AG04450 (cell line): Measurements from ENCODE around the gene SRGAP2. TPM values are rescaled to one million over a fixed set of nuclear protein-coding genes. Genes with fewer than 3 reads are reported as not detected.
"Not testable (repeated sequence)": the region's sequence is repeated elsewhere in the genome, so short reads cannot be mapped to it uniquely, and the experiment has no call there.

ENCODE experiments used
- CTCF ChIA-PET: fragments of 300-600, 350-600 bp; formaldehyde crosslinking; extraction: SDS; loops from one replicate; lab custom pipeline; 2022; ENCODE audit warnings: antibody characterized with exemption, inconsistent platforms; lab: Charles Lee
- POLR2A ChIA-PET: fragments of 350-600 bp; formaldehyde crosslinking; extraction: SDS; loops from one replicate; lab custom pipeline; 2021; ENCODE audit warnings: antibody characterized with exemption, inconsistent platforms; lab: Yijun Ruan, JAX
- DNase-seq: peaks from one replicate; pipeline ENCODE4 v3.0.0-alpha.2; 2011; ENCODE audit warnings: low read depth, low spot score
- H3K27ac ChIP-seq: one replicate; pipeline ENCODE4 v1.5.1; 2012; ENCODE audit warnings: low read depth, low read length, control low read depth
- H3K27me3 ChIP-seq: one replicate; pipeline ENCODE4 v1.6.0; 2012; ENCODE audit warnings: low read length; ENCODE audit not compliant: control insufficient read depth, insufficient read depth
- H3K4me3 ChIP-seq: 2 replicates; pipeline ENCODE4 v1.5.1; 2011; ENCODE audit warnings: mild to moderate bottlenecking, low read depth, low read length, control low read depth
- H3K9me3 ChIP-seq: 2 replicates; pipeline ENCODE4 v1.5.1; 2012; ENCODE audit warnings: low read length; ENCODE audit not compliant: control insufficient read depth, insufficient read depth
- CTCF ChIP-seq: IDR thresholded peaks from 2 replicates; pipeline ENCODE4 v1.5.1; 2011; ENCODE audit warnings: low read depth, low read length, control low read depth, inconsistent platforms
- polyA minus RNA-seq: library from RNA; depleted of rRNA, polyadenylated mRNA; stranded (reverse); fragments of >200 nt; gene quantifications from 2 replicates; pipeline ENCODE4 v1.2.3, GENCODE V29; 2011; rRNA and poly(A)+ RNA removed
- polyA plus RNA-seq: library from polyadenylated mRNA; depleted of rRNA; stranded (reverse); fragments of >200 nt; gene quantifications from 2 replicates; pipeline ENCODE4 v1.2.3, GENCODE V29; 2011; rRNA removed

Gene SRGAP2
- polyA plus RNA-seq: 12.4 and 20.3 TPM in 2 replicates
- polyA minus RNA-seq: 39.3 and 47.4 TPM in 2 replicates

DNA sequence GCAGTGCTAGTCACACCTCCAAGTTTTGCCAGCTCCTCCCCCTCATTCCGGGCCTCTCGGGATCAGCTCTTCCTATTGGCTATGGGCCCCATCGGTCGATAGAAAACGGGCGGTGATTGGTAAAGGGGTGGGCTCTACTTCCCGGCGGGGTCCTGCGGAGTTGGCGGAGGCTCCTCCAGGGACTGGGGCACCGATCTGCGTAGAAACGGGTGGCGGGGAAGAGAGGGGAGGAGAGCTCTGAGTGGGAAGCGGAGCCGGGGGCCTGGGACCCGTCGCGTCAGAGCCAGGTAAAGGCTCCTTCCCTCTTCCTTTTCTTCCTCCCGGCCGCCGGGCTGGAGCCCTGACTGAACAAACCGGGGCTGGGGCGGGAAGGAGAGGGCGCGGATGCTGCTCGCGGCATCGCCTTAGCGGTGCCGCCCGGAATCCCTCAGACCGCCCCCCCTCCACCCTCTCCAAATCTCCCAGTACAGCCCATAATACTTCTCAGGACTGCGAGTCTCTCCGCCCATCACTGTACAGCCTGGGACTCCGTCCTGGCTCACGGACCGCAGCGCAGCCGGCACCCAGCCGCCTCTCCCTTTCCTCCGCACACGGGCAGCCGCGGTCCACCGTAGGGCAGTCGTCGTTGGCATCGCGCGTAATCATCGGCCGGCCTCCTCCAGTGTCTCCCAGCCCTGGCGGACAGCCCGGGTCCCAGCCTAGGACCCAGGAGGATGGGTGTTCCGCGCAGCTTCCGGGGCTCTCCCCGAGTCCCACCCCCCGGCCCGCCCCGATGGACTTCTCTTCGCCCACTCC is at the start of gene SRGAP2:
TSS of gene SRGAP2 (plus strand) at position 178 of the 795 bp plus-strand sequence. CDS start 2,430 bp downstream, outside the sequence.
- H3K4me3 ChIP-seq: peak within 1 kb of the TSS; percentile 59
- DNase-seq: peak; percentile 16
- CTCF ChIA-PET, H3K27me3 ChIP-seq, H3K9me3 ChIP-seq, POLR2A ChIA-PET: not testable (repeated sequence)
- H3K27ac ChIP-seq: peak within 1 kb of the TSS; percentile 65

GRCh38 chr1:206167350-206168029 is 35.9 kb upstream of the SRGAP2 start:
- CTCF ChIA-PET, DNase-seq, H3K4me3 ChIP-seq, H3K27me3 ChIP-seq, H3K9me3 ChIP-seq, H3K27ac ChIP-seq, POLR2A ChIA-PET: not testable (repeated sequence)

DNA sequence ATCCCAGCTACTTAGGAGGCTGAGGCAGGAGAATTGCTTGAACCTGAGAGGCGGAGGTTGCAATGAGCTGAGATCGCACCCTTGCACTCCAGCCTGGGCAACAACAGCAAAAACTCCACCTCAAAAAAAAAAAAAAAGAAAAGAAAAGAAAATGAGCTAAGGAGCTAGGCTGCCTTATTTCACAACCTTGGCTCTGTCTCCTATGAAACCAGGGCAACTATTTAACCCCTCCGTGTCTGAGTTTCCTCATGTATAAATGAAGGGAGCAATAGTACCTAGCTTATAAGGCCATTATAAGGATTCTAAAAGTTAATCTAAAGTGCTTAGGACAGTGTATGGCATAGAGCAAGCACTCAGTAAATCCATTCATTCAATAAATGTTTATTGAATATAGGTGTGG is 33.5 kb upstream of the SRGAP2 start:
- POLR2A ChIA-PET, DNase-seq, H3K4me3 ChIP-seq, CTCF ChIA-PET, H3K9me3 ChIP-seq, H3K27ac ChIP-seq, H3K27me3 ChIP-seq: not testable (repeated sequence)

GRCh38 chr1:206173110-206173719 is 30.1 kb upstream of the SRGAP2 start:
- H3K9me3 ChIP-seq, CTCF ChIA-PET, H3K27ac ChIP-seq, H3K27me3 ChIP-seq, DNase-seq, H3K4me3 ChIP-seq, POLR2A ChIA-PET: not testable (repeated sequence)

GRCh38 chr1:206174182-206174868 is 29.0 kb upstream of the SRGAP2 start:
- H3K9me3 ChIP-seq, DNase-seq, H3K27me3 ChIP-seq, CTCF ChIA-PET, H3K27ac ChIP-seq, POLR2A ChIA-PET, H3K4me3 ChIP-seq: not testable (repeated sequence)
- TF ChIP-seq CTCF: peak; percentile 31; the same call in 1 of the 2 replicates

GRCh38 chr1:206175459-206176113 is 27.8 kb upstream of the SRGAP2 start:
- H3K27me3 ChIP-seq, POLR2A ChIA-PET, DNase-seq, CTCF ChIA-PET, H3K4me3 ChIP-seq, H3K9me3 ChIP-seq, H3K27ac ChIP-seq: not testable (repeated sequence)

- POLR2A ChIA-PET, CTCF ChIA-PET, H3K9me3 ChIP-seq, H3K4me3 ChIP-seq, H3K27ac ChIP-seq, DNase-seq, H3K27me3 ChIP-seq: not testable (repeated sequence)
These were observed 27.2 kb upstream of the SRGAP2 start for GRCh38 chr1:206176114-206176502.

DNA sequence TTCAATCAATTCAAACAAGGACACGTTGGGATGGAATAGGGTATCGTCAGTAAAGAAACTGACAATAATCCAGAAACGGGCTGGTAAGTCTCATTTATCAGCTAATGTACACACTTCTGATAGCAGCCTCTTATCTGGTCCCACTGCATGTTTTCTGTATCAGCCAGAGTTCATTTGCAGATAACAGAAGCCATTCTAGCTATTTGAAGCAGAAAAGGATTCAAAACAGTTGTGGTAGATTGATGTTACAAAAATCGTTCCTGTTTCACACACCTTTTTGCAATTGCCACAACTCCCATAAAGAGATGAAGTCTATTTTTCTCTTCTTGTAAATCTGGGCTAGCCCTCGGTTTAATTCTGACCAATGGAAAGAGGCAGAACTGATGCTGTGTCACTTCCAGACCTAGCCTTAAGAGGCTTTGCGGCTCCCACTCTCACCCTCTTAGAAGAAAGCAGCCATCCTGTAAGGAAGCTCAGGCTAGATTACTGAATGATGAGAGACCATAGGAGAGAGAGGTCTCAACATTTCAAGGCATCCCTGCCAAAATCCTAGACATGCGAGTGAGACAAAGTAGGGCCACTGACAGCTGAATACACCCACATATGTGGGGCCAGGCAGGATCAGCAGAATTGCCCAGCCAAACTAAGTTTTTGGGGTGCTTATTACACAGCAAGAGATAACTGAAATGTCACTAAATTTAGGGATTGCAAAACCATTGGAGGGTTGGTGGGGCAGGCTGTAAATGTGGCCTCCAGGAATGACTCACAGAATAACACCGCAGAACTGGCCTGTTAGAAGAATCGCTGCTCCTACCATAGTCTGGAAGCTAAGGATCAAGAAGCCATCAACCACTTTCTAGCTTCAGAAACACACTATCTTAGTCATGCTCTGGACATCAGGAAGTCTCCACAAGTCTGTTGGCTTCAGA is 25.0 kb upstream of the SRGAP2 start:
- DNase-seq, H3K27ac ChIP-seq, CTCF ChIA-PET, H3K9me3 ChIP-seq, H3K27me3 ChIP-seq, POLR2A ChIA-PET, H3K4me3 ChIP-seq: not testable (repeated sequence)

- H3K27ac ChIP-seq, H3K27me3 ChIP-seq, POLR2A ChIA-PET, H3K9me3 ChIP-seq, CTCF ChIA-PET, DNase-seq, H3K4me3 ChIP-seq: not testable (repeated sequence)
These were observed 23.7 kb upstream of the SRGAP2 start for GRCh38 chr1:206179666-206180065.
